ENCODE results near the gene NPIPB12. TPM values are rescaled to one million over a fixed set of nuclear protein-coding genes. Genes with fewer than 3 reads are reported as not detected.

The NPIPB12 gene
- total RNA-seq, 1 donor from 2014 or later = 47.5 TPM

Other genes with a start within 250 kb of the NPIPB12 start
- 2.5 TPM for gene NPIPB11, start 99.7 kb downstream of the NPIPB12 start, total RNA-seq
- 9.5 TPM for gene BOLA2, start 52.1 kb downstream of the NPIPB12 start, total RNA-seq
- 12.3 TPM for gene SLX1B, start 51.9 kb downstream of the NPIPB12 start, total RNA-seq
- 3.3 TPM for gene SULT1A4, start 46.5 kb downstream of the NPIPB12 start, total RNA-seq
- gene SPN, start 156.8 kb upstream of the NPIPB12 start, total RNA-seq = 5.4 TPM
- 26.3 TPM for gene QPRT, start 172.8 kb upstream of the NPIPB12 start, total RNA-seq
- 2.2 TPM for gene C16orf54, start 239.6 kb upstream of the NPIPB12 start, total RNA-seq

All from sciatic nerve (tissue), 1 donor.